ENCODE measurements around the gene LCP1. TPM values are rescaled to one million over a fixed set of nuclear protein-coding genes. Genes with fewer than 3 reads are reported as not detected.

The LCP1 gene
- total and polyA plus RNA-seq, 12 donors, result 17.3 to 109 (median 59.8) TPM

DNA sequence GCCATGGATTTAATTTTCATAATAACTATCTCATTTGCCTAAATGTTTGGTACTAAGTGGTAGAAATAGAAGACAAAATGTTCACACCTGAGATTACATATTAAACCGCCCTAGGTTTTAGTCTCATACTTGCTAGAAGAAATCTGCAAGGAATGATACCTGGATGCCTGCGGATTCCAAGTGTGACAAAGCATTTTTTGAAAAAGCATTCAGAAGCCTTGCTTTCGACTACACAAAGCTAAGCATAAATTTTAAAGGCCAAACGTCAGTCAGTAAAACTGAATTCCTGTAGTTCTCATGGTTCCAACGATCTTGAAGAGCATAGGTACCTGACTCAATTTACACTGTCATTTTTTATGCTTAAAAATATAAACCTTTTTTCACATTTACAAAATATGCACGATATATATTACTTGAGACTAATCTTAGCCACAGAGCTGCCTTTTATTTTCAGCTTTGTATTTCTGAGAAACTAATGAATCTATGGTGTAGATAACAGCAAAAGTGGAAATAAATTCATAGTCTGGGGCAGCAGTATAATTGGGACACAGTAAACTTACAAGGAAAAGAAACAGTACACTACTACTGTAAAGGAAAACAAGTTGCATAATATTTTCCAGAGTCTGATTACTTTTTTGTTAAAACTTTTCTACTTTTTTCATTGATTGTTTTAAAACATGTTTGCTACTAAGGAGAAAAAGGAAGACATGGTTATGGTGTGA lies 28.5 kb upstream of the LCP1 start:
- TF ChIP-seq, protein P1, sequence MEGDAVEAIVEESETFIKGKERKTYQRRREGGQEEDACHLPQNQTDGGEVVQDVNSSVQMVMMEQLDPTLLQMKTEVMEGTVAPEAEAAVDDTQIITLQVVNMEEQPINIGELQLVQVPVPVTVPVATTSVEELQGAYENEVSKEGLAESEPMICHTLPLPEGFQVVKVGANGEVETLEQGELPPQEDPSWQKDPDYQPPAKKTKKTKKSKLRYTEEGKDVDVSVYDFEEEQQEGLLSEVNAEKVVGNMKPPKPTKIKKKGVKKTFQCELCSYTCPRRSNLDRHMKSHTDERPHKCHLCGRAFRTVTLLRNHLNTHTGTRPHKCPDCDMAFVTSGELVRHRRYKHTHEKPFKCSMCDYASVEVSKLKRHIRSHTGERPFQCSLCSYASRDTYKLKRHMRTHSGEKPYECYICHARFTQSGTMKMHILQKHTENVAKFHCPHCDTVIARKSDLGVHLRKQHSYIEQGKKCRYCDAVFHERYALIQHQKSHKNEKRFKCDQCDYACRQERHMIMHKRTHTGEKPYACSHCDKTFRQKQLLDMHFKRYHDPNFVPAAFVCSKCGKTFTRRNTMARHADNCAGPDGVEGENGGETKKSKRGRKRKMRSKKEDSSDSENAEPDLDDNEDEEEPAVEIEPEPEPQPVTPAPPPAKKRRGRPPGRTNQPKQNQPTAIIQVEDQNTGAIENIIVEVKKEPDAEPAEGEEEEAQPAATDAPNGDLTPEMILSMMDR (IDR thresholded peaks at IDR 0.05), result no peak
- TF ChIP-seq POLR2A (IDR thresholded peaks at IDR 0.05), result peak in 1 of 2 donors; percentile 4
- 33 to 50% (median 45%) methylated on average over 6 of the region's 6 CpGs for WGBS, 4 donors
- Histone ChIP-seq H3K36me3 (replicated peaks in 1 of 2) (no peaks in the 10 kb centered on the region), H3K27ac (peak overlapping the region in 3 of 5 donors; percentile 55 to 71 (median 69)), H3K9me3 (replicated peaks in 1 of 3) (no peaks in the 10 kb centered on the region), H3K4me3 (peak overlapping the region in 1 of 4 donors; percentile 61), H3K27me3 (no peaks in the 10 kb centered on the region), H3K4me1 (replicated peaks in 1 of 2) (peaks cover 13 to 15% of the 10 kb centered on the region in 2 donors)
- no peak for DNase-seq
- intact Hi-C loops (cut with DNase I), result no loop called here

DNA sequence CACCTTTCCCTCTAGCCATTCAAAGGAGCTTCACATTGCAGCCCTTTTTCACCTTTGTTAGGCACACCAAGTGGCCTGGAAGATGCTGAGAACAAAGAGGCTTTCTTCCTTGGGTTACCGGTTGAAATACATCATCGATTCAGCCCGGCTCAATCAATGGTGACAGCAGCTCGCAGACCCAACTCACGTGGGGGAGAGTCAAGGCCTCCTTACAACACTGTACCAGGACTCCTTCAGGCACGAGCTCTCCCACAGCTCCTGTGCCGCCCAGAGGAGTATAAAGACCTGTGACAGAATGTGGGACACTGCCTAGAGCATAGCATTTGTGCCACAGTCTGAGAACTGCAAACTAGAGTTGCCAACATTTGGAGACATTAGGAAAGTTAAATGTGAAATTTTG lies 25.9 kb upstream of the LCP1 start:
- no peaks in the 10 kb centered on the region for H3K27me3 ChIP-seq
- peaks cover 26 to 30% of the 10 kb centered on the region in 2 donors for H3K4me1 ChIP-seq (replicated peaks in 1 of 2)
- H3K36me3 ChIP-seq (replicated peaks in 1 of 2), result no peaks in the 10 kb centered on the region
- 35 to 62% (median 57%) methylated on average over 6 to 7 of the region's 7 CpGs for WGBS, 4 donors
- DNase-seq, result peak in 1 of 7 donors; percentile 44
- peak overlapping the region in 1 of 5 donors; percentile 13 for H3K27ac ChIP-seq
- intact Hi-C loops (cut with DNase I), result no loop called here
- H3K9me3 ChIP-seq (replicated peaks in 1 of 3), result no peaks in the 10 kb centered on the region
- no peak overlapping the region for H3K4me3 ChIP-seq
- TF ChIP-seq, protein P1 (IDR thresholded peaks at IDR 0.05), result no peak
- TF ChIP-seq POLR2A (IDR thresholded peaks at IDR 0.05), result peak in 1 of 2 donors; percentile 6

DNA sequence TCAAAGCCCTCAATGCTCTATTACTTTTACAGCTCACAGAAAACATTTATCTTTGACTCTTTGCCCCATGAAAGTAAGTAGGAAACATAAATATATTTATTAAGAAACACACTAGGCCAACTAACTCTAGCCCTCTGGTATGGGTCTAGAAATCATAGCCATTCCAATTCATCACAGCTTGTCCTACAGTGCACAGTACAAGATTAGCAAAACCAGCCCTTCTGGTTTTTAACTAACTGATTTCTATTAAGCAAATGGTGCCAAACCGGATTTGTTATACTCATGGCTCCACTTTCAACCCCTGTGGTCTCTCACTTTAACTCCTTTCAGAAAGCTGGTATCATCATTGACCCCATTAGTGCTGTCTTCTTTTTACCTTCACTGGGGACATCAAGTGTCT lies 24.2 kb upstream of the LCP1 start:
- intact Hi-C loops (cut with DNase I), result no loop called here
- H3K36me3 ChIP-seq (replicated peaks in 1 of 2), result no peaks in the 10 kb centered on the region
- H3K27me3 ChIP-seq, result no peaks in the 10 kb centered on the region
- H3K4me1 ChIP-seq (replicated peaks in 1 of 2), result peaks cover 26 to 31% of the 10 kb centered on the region in 2 donors
- H3K27ac ChIP-seq, result no peak overlapping the region
- no peak for TF ChIP-seq POLR2A (IDR thresholded peaks at IDR 0.05)
- TF ChIP-seq, protein P1 (IDR thresholded peaks at IDR 0.05), result no peak
- 83 to 93% (median 86%) methylated on average over 1 of the region's 1 CpG for WGBS, 4 donors
- no peaks in the 10 kb centered on the region for H3K9me3 ChIP-seq (replicated peaks in 1 of 3)
- no peak for DNase-seq
- H3K4me3 ChIP-seq, result no peak overlapping the region

DNA sequence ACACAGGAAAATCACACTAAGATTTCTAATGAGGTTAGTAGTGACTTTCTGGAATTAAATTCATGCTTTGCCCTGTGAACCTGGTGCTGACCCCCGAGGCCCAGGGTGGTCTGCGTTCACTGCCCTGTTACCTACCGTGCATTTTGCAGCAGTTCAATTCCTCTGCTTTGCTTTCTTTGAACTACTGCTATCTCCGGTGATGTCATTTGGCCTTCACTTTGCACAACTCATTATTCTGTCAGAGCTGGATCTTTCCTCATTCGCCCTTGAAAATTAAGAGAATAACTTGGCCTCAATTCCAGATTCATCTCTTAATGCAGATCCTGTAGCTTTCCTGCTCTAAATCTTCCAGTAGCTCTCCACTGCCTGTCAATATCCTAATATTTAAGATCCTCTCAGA lies 21.0 kb upstream of the LCP1 start:
- intact Hi-C loops (cut with DNase I), result no loop called here
- peak overlapping the region; percentile 29 to 79 (median 73) for H3K27ac ChIP-seq
- H3K27me3 ChIP-seq, result no peaks in the 10 kb centered on the region
- no peaks in the 10 kb centered on the region for H3K36me3 ChIP-seq (replicated peaks in 1 of 2)
- peak; percentile 34 to 70 (median 61) for DNase-seq
- H3K4me3 ChIP-seq, result no peak overlapping the region
- H3K4me1 ChIP-seq (replicated peaks in 1 of 2), result peaks cover 20 to 21% of the 10 kb centered on the region in 2 donors
- TF ChIP-seq, protein P1 (IDR thresholded peaks at IDR 0.05), result no peak
- TF ChIP-seq POLR2A (IDR thresholded peaks at IDR 0.05), result peak in 1 of 2 donors; percentile 43
- WGBS, 4 donors, result 35 to 47% (median 38%) methylated on average over 5 of the region's 5 CpGs
- no peaks in the 10 kb centered on the region for H3K9me3 ChIP-seq (replicated peaks in 1 of 3)
